ENCODE measurements around the gene FOXP4. TPM values are rescaled to one million over a fixed set of nuclear protein-coding genes. Genes with fewer than 3 reads are reported as not detected.

The FOXP4 gene
- total RNA-seq, 1 donor from 2014 or later = 26.9 TPM

- no peak overlapping the region for H3K27ac Mint-ChIP-seq (ENCODE audit: unreplicated experiment)
- H3K4me1 Mint-ChIP-seq (ENCODE audit: unreplicated experiment) = peaks cover 7% of the 10 kb centered on the region
- DNase-seq (ENCODE audit: extremely low spot score, unreplicated experiment) = no peak
- no peaks in the 10 kb centered on the region for H3K36me3 Mint-ChIP-seq (ENCODE audit: unreplicated experiment)
- TF ChIP-seq, protein P1, sequence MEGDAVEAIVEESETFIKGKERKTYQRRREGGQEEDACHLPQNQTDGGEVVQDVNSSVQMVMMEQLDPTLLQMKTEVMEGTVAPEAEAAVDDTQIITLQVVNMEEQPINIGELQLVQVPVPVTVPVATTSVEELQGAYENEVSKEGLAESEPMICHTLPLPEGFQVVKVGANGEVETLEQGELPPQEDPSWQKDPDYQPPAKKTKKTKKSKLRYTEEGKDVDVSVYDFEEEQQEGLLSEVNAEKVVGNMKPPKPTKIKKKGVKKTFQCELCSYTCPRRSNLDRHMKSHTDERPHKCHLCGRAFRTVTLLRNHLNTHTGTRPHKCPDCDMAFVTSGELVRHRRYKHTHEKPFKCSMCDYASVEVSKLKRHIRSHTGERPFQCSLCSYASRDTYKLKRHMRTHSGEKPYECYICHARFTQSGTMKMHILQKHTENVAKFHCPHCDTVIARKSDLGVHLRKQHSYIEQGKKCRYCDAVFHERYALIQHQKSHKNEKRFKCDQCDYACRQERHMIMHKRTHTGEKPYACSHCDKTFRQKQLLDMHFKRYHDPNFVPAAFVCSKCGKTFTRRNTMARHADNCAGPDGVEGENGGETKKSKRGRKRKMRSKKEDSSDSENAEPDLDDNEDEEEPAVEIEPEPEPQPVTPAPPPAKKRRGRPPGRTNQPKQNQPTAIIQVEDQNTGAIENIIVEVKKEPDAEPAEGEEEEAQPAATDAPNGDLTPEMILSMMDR (IDR thresholded peaks at IDR 0.05) = no peak
- H3K27me3 Mint-ChIP-seq (ENCODE audit: unreplicated experiment) = no peaks in the 10 kb centered on the region
- H3K4me3 Mint-ChIP-seq (ENCODE audit: unreplicated experiment) = no peak overlapping the region
- no peaks in the 10 kb centered on the region for H3K9me3 Mint-ChIP-seq (ENCODE audit: unreplicated experiment)
Measured at GRCh38 chr6:41605649-41606048, 59.5 kb downstream of the FOXP4 start.

DNA sequence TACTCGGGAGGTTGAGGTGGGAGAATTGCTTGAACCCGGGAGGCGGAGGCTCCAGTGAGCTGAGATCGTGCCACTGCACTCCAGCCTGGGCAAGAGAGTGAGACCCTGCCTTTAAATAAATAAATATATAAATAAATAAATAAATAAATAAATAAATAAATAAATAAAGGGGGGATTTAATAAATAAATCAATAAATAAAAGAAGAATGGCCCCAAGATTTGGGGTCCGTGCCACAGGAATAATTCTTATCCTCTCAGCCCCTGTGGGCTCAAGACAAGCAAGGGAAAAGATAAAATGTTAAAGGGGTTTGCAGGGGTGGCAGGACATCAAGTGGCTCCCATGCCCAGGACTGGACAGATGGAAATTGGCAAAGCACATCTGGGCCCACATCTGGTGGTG, 60.9 kb downstream of the FOXP4 start:
- DNase-seq (ENCODE audit: extremely low spot score, unreplicated experiment) = no peak
- Mint-ChIP-seq H3K4me3 (ENCODE audit: unreplicated experiment) (no peak overlapping the region), H3K27me3 (ENCODE audit: unreplicated experiment) (no peaks in the 10 kb centered on the region), H3K9me3 (ENCODE audit: unreplicated experiment) (no peaks in the 10 kb centered on the region), H3K27ac (ENCODE audit: unreplicated experiment) (no peak overlapping the region), H3K4me1 (ENCODE audit: unreplicated experiment) (peaks cover 7% of the 10 kb centered on the region), H3K36me3 (ENCODE audit: unreplicated experiment) (no peaks in the 10 kb centered on the region)
- TF ChIP-seq, protein P1 (IDR thresholded peaks at IDR 0.05) = no peak

DNA sequence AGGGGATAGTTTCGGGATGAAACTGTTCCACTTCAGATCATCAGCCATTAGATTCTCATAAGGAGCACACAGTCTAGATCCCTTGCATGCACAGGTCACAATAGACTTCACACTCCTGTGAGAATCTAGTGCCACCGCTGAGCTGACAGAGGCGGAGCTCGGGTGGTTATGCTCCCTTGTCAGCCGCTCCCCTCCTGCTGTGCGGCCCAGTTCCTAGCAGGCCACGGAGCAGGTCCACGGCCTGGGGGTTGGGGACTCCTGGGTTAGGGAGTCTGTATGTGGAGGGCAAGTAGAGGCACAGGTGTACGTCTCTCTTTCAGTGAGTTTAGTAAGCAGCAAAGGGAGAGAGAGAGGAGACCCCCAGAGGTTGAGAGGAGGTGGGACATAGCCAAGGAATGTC, 61.6 kb downstream of the FOXP4 start:
- Mint-ChIP-seq H3K4me3 (ENCODE audit: unreplicated experiment) (no peak overlapping the region), H3K4me1 (ENCODE audit: unreplicated experiment) (peaks cover 5% of the 10 kb centered on the region), H3K9me3 (ENCODE audit: unreplicated experiment) (no peaks in the 10 kb centered on the region), H3K27me3 (ENCODE audit: unreplicated experiment) (no peaks in the 10 kb centered on the region), H3K27ac (ENCODE audit: unreplicated experiment) (no peak overlapping the region), H3K36me3 (ENCODE audit: unreplicated experiment) (no peaks in the 10 kb centered on the region)
- DNase-seq (ENCODE audit: extremely low spot score, unreplicated experiment) = no peak
- TF ChIP-seq, protein P1 (IDR thresholded peaks at IDR 0.05) = no peak

DNA sequence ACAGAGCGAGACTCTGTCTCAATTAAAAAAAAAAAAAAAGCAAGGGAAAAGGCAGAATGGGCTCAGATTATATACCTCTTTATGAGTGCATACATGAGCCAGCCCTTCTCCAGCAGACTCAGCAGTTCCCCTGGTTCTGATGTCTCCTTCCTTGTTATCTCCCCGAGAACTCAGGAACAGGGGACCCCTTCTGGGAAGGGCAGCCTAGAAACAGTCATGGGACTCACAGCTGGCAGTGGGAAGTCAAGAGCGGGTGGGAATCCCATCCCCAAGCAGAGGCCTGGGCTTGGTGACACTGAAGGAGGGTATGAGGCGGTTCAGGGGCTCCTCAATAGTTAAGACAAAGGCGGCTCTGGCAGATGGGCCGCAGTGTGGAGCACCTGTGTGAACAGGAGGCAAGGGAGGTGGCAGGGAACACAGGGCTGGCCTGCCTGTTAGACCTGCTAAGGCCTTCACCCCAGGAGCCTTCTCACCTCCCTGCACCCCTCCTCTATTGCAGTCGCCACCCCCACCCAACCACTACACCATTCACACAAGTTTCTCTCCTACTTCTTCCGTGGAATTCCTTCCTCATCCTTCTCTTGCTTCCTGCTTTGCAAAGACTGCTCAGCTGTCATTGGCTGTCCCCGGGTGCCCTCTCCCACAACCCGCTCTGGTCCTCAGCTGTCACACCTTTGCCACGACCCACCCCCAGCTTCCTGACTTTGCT, 62.4 kb downstream of the FOXP4 start:
- H3K27ac Mint-ChIP-seq (ENCODE audit: unreplicated experiment) = no peak overlapping the region
- TF ChIP-seq, protein P1 (IDR thresholded peaks at IDR 0.05) = no peak
- H3K36me3 Mint-ChIP-seq (ENCODE audit: unreplicated experiment) = no peaks in the 10 kb centered on the region
- H3K27me3 Mint-ChIP-seq (ENCODE audit: unreplicated experiment) = no peaks in the 10 kb centered on the region
- peaks cover 2% of the 10 kb centered on the region for H3K4me1 Mint-ChIP-seq (ENCODE audit: unreplicated experiment)
- peaks cover 5% of the 10 kb centered on the region for H3K9me3 Mint-ChIP-seq (ENCODE audit: unreplicated experiment)
- H3K4me3 Mint-ChIP-seq (ENCODE audit: unreplicated experiment) = no peak overlapping the region
- no peak for DNase-seq (ENCODE audit: extremely low spot score, unreplicated experiment)

- TF ChIP-seq, protein P1 (IDR thresholded peaks at IDR 0.05) = no peak
- H3K4me1 Mint-ChIP-seq (ENCODE audit: unreplicated experiment) = peaks cover 9% of the 10 kb centered on the region
- H3K9me3 Mint-ChIP-seq (ENCODE audit: unreplicated experiment) = peaks cover 10% of the 10 kb centered on the region
- no peak overlapping the region for H3K27ac Mint-ChIP-seq (ENCODE audit: unreplicated experiment)
- no peak overlapping the region for H3K4me3 Mint-ChIP-seq (ENCODE audit: unreplicated experiment)
- peaks cover 12% of the 10 kb centered on the region for H3K27me3 Mint-ChIP-seq (ENCODE audit: unreplicated experiment)
- no peaks in the 10 kb centered on the region for H3K36me3 Mint-ChIP-seq (ENCODE audit: unreplicated experiment)
- no peak for DNase-seq (ENCODE audit: extremely low spot score, unreplicated experiment)
Measured at GRCh38 chr6:41614715-41615114, 68.5 kb downstream of the FOXP4 start.

All from osteocyte (in vitro differentiated cells).